GM18505 (cell line): ENCODE measurements around the gene ACE.

Experiments used
- ATAC-seq: cut with Tn5 transposase; IDR thresholded peaks from one replicate; pipeline ENCODE4 v1.9.1; 2021; ENCODE audit not compliant: unreplicated experiment
- POLR2A ChIP-seq: IDR thresholded peaks from 4 replicates; pipeline ENCODE4 v1.6.1; 2011; ENCODE audit warnings: borderline replicate concordance; ENCODE audit not compliant: insufficient read depth, insufficient read length; ENCODE audit errors: extremely low read depth

The ACE gene

GRCh38 chr17:63438092-63439051 lies 38.5 kb upstream of the ACE start:
- TF ChIP-seq POLR2A = no peak
- no peak for ATAC-seq

GRCh38 chr17:63439687-63440086 lies 37.2 kb upstream of the ACE start:
- ATAC-seq = no peak
- TF ChIP-seq POLR2A = no peak

GRCh38 chr17:63440127-63440769 lies 36.6 kb upstream of the ACE start:
- ATAC-seq = no peak
- no peak for TF ChIP-seq POLR2A

- no peak for ATAC-seq
- TF ChIP-seq POLR2A = no peak
Measured at GRCh38 chr17:63440770-63441335, 36.0 kb upstream of the ACE start.

- ATAC-seq = no peak
Measured at GRCh38 chr17:63441654-63442053, 35.2 kb upstream of the ACE start.

GRCh38 chr17:63442074-63442473 lies 34.8 kb upstream of the ACE start:
- ATAC-seq = no peak

More at GRCh38 chr17:63441654-63442053, 35.2 kb upstream of the ACE start:
- TF ChIP-seq POLR2A = no peak

GRCh38 chr17:63442549-63443035 lies 34.3 kb upstream of the ACE start:
- no peak for ATAC-seq
- no peak for TF ChIP-seq POLR2A

More at GRCh38 chr17:63442074-63442473, 34.8 kb upstream of the ACE start:
- TF ChIP-seq POLR2A = no peak

GRCh38 chr17:63443053-63443452 lies 33.8 kb upstream of the ACE start:
- ATAC-seq = no peak

GRCh38 chr17:63444457-63444856 lies 32.4 kb upstream of the ACE start:
- no peak for ATAC-seq
- TF ChIP-seq POLR2A = no peak

More at GRCh38 chr17:63443053-63443452, 33.8 kb upstream of the ACE start:
- TF ChIP-seq POLR2A = no peak

- TF ChIP-seq POLR2A = no peak
- ATAC-seq = no peak
Measured at GRCh38 chr17:63445065-63445464, 31.8 kb upstream of the ACE start.

- no peak for TF ChIP-seq POLR2A
- peak; percentile 28 for ATAC-seq
Measured at GRCh38 chr17:63445571-63445953, 31.3 kb upstream of the ACE start.

- peak; percentile 51 for ATAC-seq
Measured at GRCh38 chr17:63445954-63446752, 30.7 kb upstream of the ACE start, which contains the start of gene CYB561. Gene CYB561 (minus strand): TSS chr17:63446306. CDS start chr17:63437547, 8,759 bp downstream.

More at GRCh38 chr17:63445954-63446752, 30.7 kb upstream of the ACE start, which contains the start of gene CYB561:
- TF ChIP-seq POLR2A = no peak
